Neural progenitor cell (in vitro differentiated cells): ENCODE measurements around the gene TMIE. TPM values are rescaled to one million over a fixed set of nuclear protein-coding genes. Genes with fewer than 3 reads are reported as not detected.

Experiments used
- DNase-seq: peaks from one replicate; pipeline ENCODE4 v3.0.0-alpha.2; 2016; ENCODE audit warnings: low spot score
- H2AFZ ChIP-seq: fragments of 200-600 bp; sonication (generic); replicated peaks from 2 replicates; pipeline ENCODE4 v1.6.1; 2016; ENCODE audit warnings: antibody characterized with exemption
- H3F3A ChIP-seq: fragments of 200-600 bp; sonication (generic); 2 replicates; pipeline ENCODE4 v1.6.1; 2016; ENCODE audit warnings: antibody characterized with exemption, low read depth
- H3K27ac ChIP-seq: fragments of 200-600 bp; sonication (generic); 2 replicates; pipeline ENCODE4 v1.5.1; 2016; ENCODE audit warnings: mild to moderate bottlenecking
- H3K27me3 ChIP-seq: fragments of 200-600 bp; sonication (generic); 2 replicates; pipeline ENCODE4 v1.6.1; 2016; ENCODE audit warnings: mild to moderate bottlenecking, moderate library complexity
- H3K36me3 ChIP-seq: fragments of 200-600 bp; sonication (generic); 2 replicates; pipeline ENCODE4 v1.5.1; 2016
- H3K4me1 ChIP-seq: fragments of 200-600 bp; sonication (generic); 2 replicates; pipeline ENCODE4 v1.6.1; 2016; ENCODE audit warnings: mixed run types
- H3K4me2 ChIP-seq: fragments of 200-600 bp; sonication (generic); 2 replicates; pipeline ENCODE4 v1.6.1; 2016
- H3K4me3 ChIP-seq: fragments of 200-600 bp; sonication (generic); 2 replicates; pipeline ENCODE4 v1.5.1; 2016
- H3K79me2 ChIP-seq: fragments of 200-600 bp; sonication (generic); 2 replicates; pipeline ENCODE4 v1.6.1; 2016; ENCODE audit warnings: low read depth
- H3K9ac ChIP-seq: fragments of 200-600 bp; sonication (generic); 2 replicates; pipeline ENCODE4 v1.6.1; 2016
- H3K9me3 ChIP-seq: fragments of 200-600 bp; sonication (generic); 2 replicates; pipeline ENCODE4 v1.5.1; 2016; ENCODE audit warnings: low read depth
- H4K20me1 ChIP-seq: fragments of 200-600 bp; sonication (generic); 2 replicates; pipeline ENCODE4 v1.6.1; 2016; ENCODE audit warnings: low read depth
- H3K27ac Mint-ChIP-seq: 3 replicates; pipeline ENCODE4 v1.8.0; 2021; ENCODE audit warnings: mixed read lengths
- H3K27me3 Mint-ChIP-seq: 2 replicates; pipeline ENCODE4 v1.8.0; 2022; ENCODE audit warnings: low read depth, mild to moderate bottlenecking, inconsistent platforms, moderate library complexity, mixed read lengths; ENCODE audit not compliant: insufficient read depth
- H3K36me3 Mint-ChIP-seq: 3 replicates; pipeline ENCODE4 v1.8.0; 2021; ENCODE audit warnings: mixed read lengths
- H3K4me1 Mint-ChIP-seq: 3 replicates; pipeline ENCODE4 v1.8.0; 2021; ENCODE audit warnings: mixed read lengths
- H3K4me3 Mint-ChIP-seq: 3 replicates; pipeline ENCODE4 v1.8.0; 2021; ENCODE audit warnings: mild to moderate bottlenecking, moderate library complexity, mixed read lengths
- H3K9me3 Mint-ChIP-seq: 3 replicates; pipeline ENCODE4 v1.8.0; 2020; ENCODE audit warnings: mixed read lengths
- CTCF ChIP-seq: fragments of 200-600 bp; sonication (generic); IDR thresholded peaks from 2 replicates; pipeline ENCODE4 v1.5.1; 2017; ENCODE audit warnings: antibody characterized with exemption, mild to moderate bottlenecking
- EZH2 ChIP-seq: fragments of 200-600 bp; sonication (generic); IDR thresholded peaks from 2 replicates; pipeline ENCODE4 v1.6.1; 2017; ENCODE audit warnings: antibody characterized with exemption, mild to moderate bottlenecking, moderate library complexity
- EZH2phosphoT487 ChIP-seq: fragments of 200-600 bp; sonication (generic); IDR thresholded peaks from 2 replicates; pipeline ENCODE4 v1.6.1; 2017; ENCODE audit warnings: antibody characterized with exemption
- total RNA-seq: library from RNA; depleted of rRNA; stranded (reverse); fragments of >200 nt; gene quantifications from 2 replicates; pipeline ENCODE4 v1.2.3, GENCODE V29; 2015; ENCODE audit warnings: low replicate concordance

The TMIE gene
- total RNA-seq, 1 donor from 2014 or later = not detected

GRCh38 chr3:46724424-46724823 lies 23.2 kb downstream of the TMIE start:
- H3K27ac Mint-ChIP-seq = no peak overlapping the region
- no peaks in the 10 kb centered on the region for H3K9me3 Mint-ChIP-seq
- DNase-seq = no peak
- H3K4me3 Mint-ChIP-seq = no peak overlapping the region
- Histone ChIP-seq H3K79me2 (no peaks in the 10 kb centered on the region), H3K9me3 (no peaks in the 10 kb centered on the region), H3K4me3 (no peak overlapping the region), H3K27me3 (no peaks in the 10 kb centered on the region), H3K27ac (no peak overlapping the region), H2AFZ (no peak overlapping the region), H3K9ac (no peak overlapping the region), H4K20me1 (no peaks in the 10 kb centered on the region), H3K4me2 (no peak overlapping the region), H3K4me1 (no peaks in the 10 kb centered on the region), H3F3A (no peaks in the 10 kb centered on the region), H3K36me3 (no peaks in the 10 kb centered on the region)
- H3K36me3 Mint-ChIP-seq = no peaks in the 10 kb centered on the region
- TF ChIP-seq CTCF (no peak), EZH2 (no peak), EZH2phosphoT487 (no peak)
- peaks cover 2% of the 10 kb centered on the region for H3K27me3 Mint-ChIP-seq
- peaks cover 7% of the 10 kb centered on the region for H3K4me1 Mint-ChIP-seq

GRCh38 chr3:46725621-46726314 lies 24.6 kb downstream of the TMIE start:
- no peak for DNase-seq
- H3K27ac Mint-ChIP-seq = no peak overlapping the region
- Histone ChIP-seq H4K20me1 (no peaks in the 10 kb centered on the region), H3F3A (no peaks in the 10 kb centered on the region), H3K9ac (no peak overlapping the region), H3K4me2 (no peak overlapping the region), H3K4me3 (no peak overlapping the region), H3K9me3 (no peaks in the 10 kb centered on the region), H3K36me3 (no peaks in the 10 kb centered on the region), H2AFZ (no peak overlapping the region), H3K79me2 (no peaks in the 10 kb centered on the region), H3K4me1 (no peaks in the 10 kb centered on the region), H3K27ac (no peak overlapping the region), H3K27me3 (no peaks in the 10 kb centered on the region)
- no peaks in the 10 kb centered on the region for H3K9me3 Mint-ChIP-seq
- TF ChIP-seq EZH2phosphoT487 = no peak
- TF ChIP-seq CTCF = no peak
- TF ChIP-seq EZH2 = no peak
- no peak overlapping the region for H3K4me3 Mint-ChIP-seq
- H3K4me1 Mint-ChIP-seq = peaks cover 5% of the 10 kb centered on the region
- H3K36me3 Mint-ChIP-seq = no peaks in the 10 kb centered on the region
- H3K27me3 Mint-ChIP-seq = peaks cover 2% of the 10 kb centered on the region

- no peak overlapping the region for H2AFZ ChIP-seq
- no peak overlapping the region for H3K4me3 ChIP-seq
- Mint-ChIP-seq H3K4me1 (no peaks in the 10 kb centered on the region), H3K27ac (no peak overlapping the region), H3K36me3 (no peaks in the 10 kb centered on the region), H3K27me3 (peaks cover 3% of the 10 kb centered on the region), H3K4me3 (no peak overlapping the region), H3K9me3 (no peaks in the 10 kb centered on the region)
- no peak overlapping the region for H3K27ac ChIP-seq
- no peak overlapping the region for H3K9ac ChIP-seq
- H4K20me1 ChIP-seq = no peaks in the 10 kb centered on the region
- H3K36me3 ChIP-seq = no peaks in the 10 kb centered on the region
- no peaks in the 10 kb centered on the region for H3K79me2 ChIP-seq
- no peaks in the 10 kb centered on the region for H3K27me3 ChIP-seq
- TF ChIP-seq EZH2 = no peak
- no peak for TF ChIP-seq EZH2phosphoT487
- TF ChIP-seq CTCF = no peak
- no peak for DNase-seq
- H3K4me2 ChIP-seq = no peak overlapping the region
- H3K4me1 ChIP-seq = no peaks in the 10 kb centered on the region
- H3K9me3 ChIP-seq = no peaks in the 10 kb centered on the region
- no peaks in the 10 kb centered on the region for H3F3A ChIP-seq
Observed at GRCh38 chr3:46729038-46729437, 27.8 kb downstream of the TMIE start.
